IMR-90 (cell line): ENCODE measurements around the gene DIP2B. TPM values are rescaled to one million over a fixed set of nuclear protein-coding genes. Genes with fewer than 3 reads are reported as not detected.

Experiments
- ATAC-seq: fragments of 200-7000 bp; cut with Tn5 transposase; 2 replicates; pipeline ENCODE4 v1.9.1; 2020; ENCODE audit warnings: low read depth, mild to moderate bottlenecking, moderate library complexity
- BruUV-seq: library from RNA; stranded (reverse); fragments of 400-500 nt; replicated peaks from 2 replicates; lab custom pipeline; 2021; lab: Mats Ljungman, UMichigan
- CTCF ChIA-PET: fragments of 300-600 bp; formaldehyde crosslinking; extraction: SDS; loops from one replicate; lab custom pipeline; 2021; ENCODE audit warnings: antibody characterized with exemption; lab: Yijun Ruan, JAX
- POLR2A ChIA-PET: fragments of 300-600 bp; sonication (Branson Sonifier 250); formaldehyde crosslinking; loops from one replicate; lab custom pipeline; 2022; ENCODE audit warnings: antibody characterized with exemption; ENCODE audit not compliant: unreplicated experiment; lab: Charles Lee
- DNase-seq: peaks from one replicate; pipeline ENCODE4 v3.0.0; 2013
- H2AFZ ChIP-seq: replicated peaks from 2 replicates; pipeline ENCODE3; 2013; ENCODE audit warnings: low read length, mild to moderate bottlenecking; ENCODE audit not compliant: poor library complexity
- H2AK5ac ChIP-seq: 2 replicates; pipeline ENCODE4 v1.6.1; 2013; ENCODE audit warnings: low read depth, low read length, inconsistent platforms
- H2AK9ac ChIP-seq: replicated peaks from 2 replicates; pipeline ENCODE3; 2013; ENCODE audit warnings: mild to moderate bottlenecking, low read depth, low read length, moderate library complexity; ENCODE audit not compliant: poor library complexity
- H2BK120ac ChIP-seq: 2 replicates; pipeline ENCODE4 v1.6.1; 2013; ENCODE audit warnings: low read depth, low read length, inconsistent platforms
- H2BK15ac ChIP-seq: 3 replicates; pipeline ENCODE4 v1.6.1; 2013; ENCODE audit warnings: low read depth, low read length, inconsistent platforms
- H2BK20ac ChIP-seq: 2 replicates; pipeline ENCODE4 v1.6.1; 2013; ENCODE audit warnings: low read depth, mild to moderate bottlenecking, inconsistent platforms, low read length, moderate library complexity
- H2BK5ac ChIP-seq: 2 replicates; pipeline ENCODE4 v1.6.1; 2013; ENCODE audit warnings: mild to moderate bottlenecking, low read depth, low read length, inconsistent platforms; ENCODE audit not compliant: poor library complexity, severe bottlenecking
- H3K14ac ChIP-seq: replicated peaks from 2 replicates; pipeline ENCODE4 v1.6.1; 2013; ENCODE audit warnings: low read depth, low read length, inconsistent platforms
- H3K18ac ChIP-seq: 2 replicates; pipeline ENCODE4 v1.6.1; 2013; ENCODE audit warnings: low read depth, low read length, control low read depth
- H3K23ac ChIP-seq: 2 replicates; pipeline ENCODE4 v1.6.1; 2013; ENCODE audit warnings: low read depth, low read length, inconsistent platforms
- H3K27ac ChIP-seq: 2 replicates; pipeline ENCODE4 v1.5.1; 2013; ENCODE audit warnings: mild to moderate bottlenecking, control low read depth, low read length; ENCODE audit not compliant: insufficient read depth
- H3K27me3 ChIP-seq: 2 replicates; pipeline ENCODE4 v1.6.1; 2013; ENCODE audit warnings: low read length; ENCODE audit not compliant: control insufficient read depth, insufficient read depth
- H3K36me3 ChIP-seq: 2 replicates; pipeline ENCODE4 v1.6.1; 2013; ENCODE audit warnings: low read length, mixed read lengths; ENCODE audit not compliant: control insufficient read depth, insufficient read depth
- H3K4ac ChIP-seq: 2 replicates; pipeline ENCODE4 v1.6.1; 2013; ENCODE audit warnings: low read depth, low read length, inconsistent platforms
- H3K4me1 ChIP-seq: 2 replicates; pipeline ENCODE4 v1.6.1; 2013; ENCODE audit warnings: low read length, mixed read lengths; ENCODE audit not compliant: control insufficient read depth, insufficient read depth
- H3K4me2 ChIP-seq: 2 replicates; pipeline ENCODE4 v1.6.1; 2013; ENCODE audit warnings: low read depth, mild to moderate bottlenecking, control low read depth, low read length, moderate library complexity
- H3K4me3 ChIP-seq: 2 replicates; pipeline ENCODE4 v1.5.1; 2013; ENCODE audit warnings: low read depth, mild to moderate bottlenecking, control low read depth, low read length, moderate library complexity; ENCODE audit not compliant: insufficient read depth
- H3K56ac ChIP-seq: 2 replicates; pipeline ENCODE4 v1.6.1; 2013; ENCODE audit warnings: low read length, inconsistent platforms; ENCODE audit not compliant: insufficient read depth; ENCODE audit errors: extremely low read depth
- H3K79me1 ChIP-seq, 2 experiments: 2 replicates each; pipeline ENCODE4 v1.6.1; 2013; ENCODE audit warnings: low read length in 2 of 2, inconsistent platforms in 1 of 2, low read depth in 1 of 2
- H3K9ac ChIP-seq: 2 replicates; pipeline ENCODE4 v1.6.1; 2013; ENCODE audit warnings: low read depth, low read length, control low read depth
- H3K9me1 ChIP-seq: 2 replicates; pipeline ENCODE4 v1.6.1; 2013; ENCODE audit warnings: low read length, inconsistent platforms; ENCODE audit not compliant: insufficient read depth
- H3K9me3 ChIP-seq: 2 replicates; pipeline ENCODE4 v1.6.1; 2013; ENCODE audit warnings: low read length; ENCODE audit not compliant: control insufficient read depth, insufficient read depth
- H4K20me1 ChIP-seq: 2 replicates; pipeline ENCODE4 v1.6.1; 2013; ENCODE audit warnings: low read length, inconsistent platforms; ENCODE audit not compliant: insufficient read depth
- H4K5ac ChIP-seq: 2 replicates; pipeline ENCODE4 v1.6.1; 2013; ENCODE audit warnings: mild to moderate bottlenecking, low read depth, low read length, control low read depth
- H4K8ac ChIP-seq, 2 experiments: 2 replicates each; pipeline ENCODE4 v1.6.1; 2013; ENCODE audit warnings: low read depth in 2 of 2, low read length in 2 of 2, control low read depth in 1 of 2, inconsistent platforms in 1 of 2
- H4K91ac ChIP-seq: 2 replicates; pipeline ENCODE4 v1.6.1; 2013; ENCODE audit warnings: low read depth, low read length, inconsistent platforms; ENCODE audit not compliant: insufficient read depth
- BHLHE40 ChIP-seq: fragments of 150-350 bp; IDR thresholded peaks from 2 replicates; pipeline ENCODE4 v1.6.1; 2016; ENCODE audit warnings: mild to moderate bottlenecking, low read depth, low read length
- CEBPB ChIP-seq: IDR thresholded peaks from 2 replicates; pipeline ENCODE4 v1.6.1; 2012; ENCODE audit warnings: low read depth, low read length, improper control_type of control experiment
- CHD1 ChIP-seq: IDR thresholded peaks from 2 replicates; pipeline ENCODE4 v1.6.1; 2012; ENCODE audit warnings: low read depth, low read length, improper control_type of control experiment
- FOS ChIP-seq: fragments of 150-350 bp; IDR thresholded peaks from 2 replicates; pipeline ENCODE4 v1.6.1; 2016; ENCODE audit warnings: low read depth, low read length
- MAFK ChIP-seq: IDR thresholded peaks from 2 replicates; pipeline ENCODE4 v1.6.1; 2012; ENCODE audit warnings: low read depth, low read length, improper control_type of control experiment
- MAZ ChIP-seq: IDR thresholded peaks from 2 replicates; pipeline ENCODE4 v1.6.1; 2012; ENCODE audit warnings: low read depth, mild to moderate bottlenecking, low read length, improper control_type of control experiment, moderate library complexity, borderline replicate concordance
- MXI1 ChIP-seq: IDR thresholded peaks from 2 replicates; pipeline ENCODE4 v1.6.1; 2012; ENCODE audit warnings: low read depth, mild to moderate bottlenecking, low read length, moderate library complexity, borderline replicate concordance
- NFE2L2 ChIP-seq: fragments of 150-350 bp; IDR thresholded peaks from 2 replicates; pipeline ENCODE4 v1.6.1; 2016; ENCODE audit warnings: low read depth, mild to moderate bottlenecking, low read length
- POLR2A ChIP-seq: IDR thresholded peaks from 2 replicates; pipeline ENCODE4 v1.6.1; 2012; ENCODE audit warnings: mild to moderate bottlenecking, low read depth, low read length
- RAD21 ChIP-seq: IDR thresholded peaks from 2 replicates; pipeline ENCODE4 v1.6.1; 2012; ENCODE audit warnings: low read length, improper control_type of control experiment
- RCOR1 ChIP-seq: IDR thresholded peaks from 2 replicates; pipeline ENCODE4 v1.6.1; 2012; ENCODE audit warnings: mild to moderate bottlenecking, low read length, improper control_type of control experiment; ENCODE audit not compliant: insufficient replicate concordance
- RFX5 ChIP-seq: IDR thresholded peaks from 2 replicates; pipeline ENCODE4 v1.8.0; 2012; ENCODE audit warnings: low read depth, mild to moderate bottlenecking, low read length, moderate library complexity
- SMC3 ChIP-seq: fragments of 150-350 bp; IDR thresholded peaks from 2 replicates; pipeline ENCODE4 v1.6.1; 2016; ENCODE audit warnings: low read depth, mild to moderate bottlenecking, antibody characterized with exemption, low read length, moderate library complexity
- WGBS, 2 experiments: methylation state at CpG; one replicate each; pipeline versions ENCODE4 v1.1.5 to v1.1.7; 2013; ENCODE audit warnings: missing lambda C conversion rate in 2 of 2; ENCODE audit not compliant: insufficient read length in 1 of 2; ENCODE audit errors: extremely low coverage in 2 of 2; 5-methylcytosine and 5-hydroxymethylcytosine counted together
- dilution Hi-C: fragments of 300-500 bp; cut with HindIII; formaldehyde crosslinking; loops from one replicate; pipeline ENCODE4 v1.14.3; 2018; ENCODE audit warnings: low sequenced_read_pairs; ENCODE audit not compliant: unreplicated experiment
- in situ Hi-C: fragments of 300-500 bp; cut with MboI; formaldehyde crosslinking; loops from 3 replicates; pipeline ENCODE4 v1.14.3; 2019; ENCODE audit warnings: low sequenced_read_pairs, inconsistent platforms, mixed read lengths
- intact Hi-C: fragments of 100-400 bp; cut with micrococcal nuclease; formaldehyde crosslinking; loops from 2 replicates; pipeline ENCODE4 v1.10.0; 2022
- polyA plus RNA-seq, 3 experiments: library from polyadenylated mRNA; depleted of rRNA; stranded (reverse); fragments of >200 nt; gene quantifications; 2 replicates each; pipeline ENCODE4 v1.2.3, GENCODE V29; 2012; ENCODE audit warnings: low replicate concordance in 1 of 3
- total RNA-seq: library from RNA; depleted of rRNA; stranded (reverse); fragments of >200 nt; gene quantifications from 2 replicates; pipeline ENCODE4 v1.2.3, GENCODE V29; 2012
- TF ChIP-seq, protein P1 (sequence below): conservative IDR thresholded peaks from 2 replicates; pipeline ENCODE4 v1.5.1; 2012; ENCODE audit warnings: mild to moderate bottlenecking, low read depth, low read length, improper control_type of control experiment
- TF ChIP-seq, protein P2 (sequence below): fragments of 150-350 bp; IDR thresholded peaks from 2 replicates; pipeline ENCODE4 v1.6.1; 2016; ENCODE audit warnings: low read depth, mild to moderate bottlenecking, low read length, moderate library complexity, borderline replicate concordance

DIP2B gene
- total and polyA plus RNA-seq, 2 of the 4 experiments (the other 2 are of a cell fraction): 7.7 to 12.9 TPM

DNA sequence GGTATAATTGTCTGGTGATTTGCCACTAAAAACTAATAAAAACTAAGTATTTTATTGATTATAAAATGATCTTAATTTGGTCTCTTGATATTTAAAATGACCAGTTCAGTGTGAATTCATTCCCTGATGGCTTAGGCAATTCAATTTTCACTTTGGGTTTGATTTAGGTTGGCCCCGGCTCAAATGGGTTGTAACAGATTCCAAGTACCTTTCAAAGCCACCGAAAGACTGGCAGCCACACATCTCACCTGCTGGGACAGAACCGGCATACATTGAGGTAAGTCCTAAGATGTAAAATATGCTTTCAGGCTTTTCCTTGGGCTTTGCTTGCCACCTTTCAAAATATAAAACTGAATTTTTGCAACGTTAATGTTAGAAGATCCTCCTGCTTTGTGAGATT lies 181.6 kb downstream of the DIP2B start:
- Histone ChIP-seq H2BK5ac (no peak overlapping the region), H3K36me3 (peaks cover 6% of the 10 kb centered on the region), H4K91ac (no peak overlapping the region), H3K56ac (no peak overlapping the region), H3K14ac (no peak overlapping the region), H2AK5ac (no peak overlapping the region), H2BK120ac (no peak overlapping the region), H3K9ac (no peak overlapping the region), H4K8ac (no peak overlapping the region), H3K23ac (no peak overlapping the region), H3K4me1 (no peaks in the 10 kb centered on the region), H2AFZ (no peak overlapping the region), H2BK20ac (no peak overlapping the region), H3K9me3 (no peaks in the 10 kb centered on the region), H3K27ac (no peak overlapping the region), H3K4me2 (no peak overlapping the region), H3K27me3 (no peaks in the 10 kb centered on the region), H2BK15ac (no peak overlapping the region), H3K4ac (no peak overlapping the region), H3K18ac (no peak overlapping the region), H4K5ac (no peak overlapping the region), H2AK9ac (no peak overlapping the region), H3K4me3 (no peak overlapping the region), H3K79me1 (no peaks in the 10 kb centered on the region), H4K20me1 (no peaks in the 10 kb centered on the region), H3K9me1 (no peaks in the 10 kb centered on the region)
- DNase-seq (no peak), ATAC-seq (no peak)
- no CpG with 5 or more reads among the region's 4 CpGs for WGBS, 2 experiments
- POLR2A ChIA-PET: no interaction called here
- no TSS peak for BruUV-seq
- intact Hi-C loops: no loop called here
- in situ Hi-C loops: no loop called here
- no peak for TF ChIP-seq SMC3
- no peak for TF ChIP-seq CEBPB
- no peak for TF ChIP-seq POLR2A
- TF ChIP-seq, protein P1, sequence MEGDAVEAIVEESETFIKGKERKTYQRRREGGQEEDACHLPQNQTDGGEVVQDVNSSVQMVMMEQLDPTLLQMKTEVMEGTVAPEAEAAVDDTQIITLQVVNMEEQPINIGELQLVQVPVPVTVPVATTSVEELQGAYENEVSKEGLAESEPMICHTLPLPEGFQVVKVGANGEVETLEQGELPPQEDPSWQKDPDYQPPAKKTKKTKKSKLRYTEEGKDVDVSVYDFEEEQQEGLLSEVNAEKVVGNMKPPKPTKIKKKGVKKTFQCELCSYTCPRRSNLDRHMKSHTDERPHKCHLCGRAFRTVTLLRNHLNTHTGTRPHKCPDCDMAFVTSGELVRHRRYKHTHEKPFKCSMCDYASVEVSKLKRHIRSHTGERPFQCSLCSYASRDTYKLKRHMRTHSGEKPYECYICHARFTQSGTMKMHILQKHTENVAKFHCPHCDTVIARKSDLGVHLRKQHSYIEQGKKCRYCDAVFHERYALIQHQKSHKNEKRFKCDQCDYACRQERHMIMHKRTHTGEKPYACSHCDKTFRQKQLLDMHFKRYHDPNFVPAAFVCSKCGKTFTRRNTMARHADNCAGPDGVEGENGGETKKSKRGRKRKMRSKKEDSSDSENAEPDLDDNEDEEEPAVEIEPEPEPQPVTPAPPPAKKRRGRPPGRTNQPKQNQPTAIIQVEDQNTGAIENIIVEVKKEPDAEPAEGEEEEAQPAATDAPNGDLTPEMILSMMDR: no peak
- TF ChIP-seq RAD21: no peak
- no peak for TF ChIP-seq CHD1
- no peak for TF ChIP-seq RFX5
- no peak for TF ChIP-seq MXI1
- TF ChIP-seq BHLHE40: no peak
- TF ChIP-seq, protein P2, sequence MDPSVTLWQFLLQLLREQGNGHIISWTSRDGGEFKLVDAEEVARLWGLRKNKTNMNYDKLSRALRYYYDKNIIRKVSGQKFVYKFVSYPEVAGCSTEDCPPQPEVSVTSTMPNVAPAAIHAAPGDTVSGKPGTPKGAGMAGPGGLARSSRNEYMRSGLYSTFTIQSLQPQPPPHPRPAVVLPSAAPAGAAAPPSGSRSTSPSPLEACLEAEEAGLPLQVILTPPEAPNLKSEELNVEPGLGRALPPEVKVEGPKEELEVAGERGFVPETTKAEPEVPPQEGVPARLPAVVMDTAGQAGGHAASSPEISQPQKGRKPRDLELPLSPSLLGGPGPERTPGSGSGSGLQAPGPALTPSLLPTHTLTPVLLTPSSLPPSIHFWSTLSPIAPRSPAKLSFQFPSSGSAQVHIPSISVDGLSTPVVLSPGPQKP: no peak
- no peak for TF ChIP-seq RCOR1
- TF ChIP-seq FOS: no peak
- no peak for TF ChIP-seq MAZ
- TF ChIP-seq MAFK: no peak
- TF ChIP-seq NFE2L2: no peak
- dilution Hi-C loops: no loop called here
- CTCF ChIA-PET: interaction anchor here (0.9 kb wide), 1 partner anchor 21 kb away, joined by 4 read pairs; no protein-coding TSS in a partner anchor
